ENCODE results near the gene GMPR2. TPM values are rescaled to one million over a fixed set of nuclear protein-coding genes. Genes with fewer than 3 reads are reported as not detected.

The GMPR2 gene
- total and polyA plus RNA-seq, 2 of the 13 experiments (the other 11 are each of a cell fraction or from before 2014, with no cell fraction given) = 210 to 273 TPM

GRCh38 chr14:24255931-24256711, 23.4 kb downstream of the GMPR2 start (continued):
- TF ChIP-seq HINFP (CRISPR knock-in tag; IDR thresholded peaks at IDR 0.05; ENCODE audit: low read depth) (no peak), HMGXB4 (CRISPR knock-in tag; IDR thresholded peaks at IDR 0.05; ENCODE audit: borderline replicate concordance in 1 of 2, low read depth in 1 of 2) (no peak), ZNF670 (CRISPR knock-in tag; IDR thresholded peaks at IDR 0.05; ENCODE audit: borderline replicate concordance) (no peak), TCF12 (IDR thresholded peaks at IDR 0.05) (no peak), TCF12 (CRISPR knock-in tag; IDR thresholded peaks at IDR 0.05) (0 out of 2 replicates have a peak, but pooled peaks have one; percentile 43), KMT2B (CRISPR knock-in tag; IDR thresholded peaks at IDR 0.05) (no peak), UBTF (CRISPR knock-in tag; IDR thresholded peaks at IDR 0.05) (0 out of 2 replicates have a peak, but pooled peaks have one; percentile 14), REL (CRISPR knock-in tag; conservative IDR thresholded peaks at IDR 0.05) (no peak), MED13 (CRISPR knock-in tag; IDR thresholded peaks at IDR 0.05) (no peak), ZNF629 (CRISPR knock-in tag; conservative IDR thresholded peaks at IDR 0.05) (peak; percentile 22; the same call in 1 of the 2 replicates), ZNF546 (CRISPR knock-in tag; conservative IDR thresholded peaks at IDR 0.05) (no peak), ZBTB3 (CRISPR knock-in tag; IDR thresholded peaks at IDR 0.05; ENCODE audit: borderline replicate concordance, low read depth) (no peak), ZNF598 (CRISPR knock-in tag; IDR thresholded peaks at IDR 0.05; ENCODE audit: borderline replicate concordance) (no peak), ZFP36L1 (CRISPR knock-in tag; IDR thresholded peaks at IDR 0.05) (no peak), CENPX (CRISPR knock-in tag; IDR thresholded peaks at IDR 0.05) (no peak), ZNF33B (CRISPR knock-in tag; IDR thresholded peaks at IDR 0.05) (no peak), MIER3 (CRISPR knock-in tag; IDR thresholded peaks at IDR 0.05; ENCODE audit: borderline replicate concordance) (no peak), ZNF225 (CRISPR knock-in tag; IDR thresholded peaks at IDR 0.05) (no peak), KLF16 (CRISPR knock-in tag; IDR thresholded peaks at IDR 0.05) (no peak), STAG1 (CRISPR knock-in tag; IDR thresholded peaks at IDR 0.05) (no peak), CREBL2 (CRISPR knock-in tag; IDR thresholded peaks at IDR 0.05; ENCODE audit: borderline replicate concordance) (no peak), ZNF251 (CRISPR knock-in tag; IDR thresholded peaks at IDR 0.05) (no peak)
